Activated CD4-positive, alpha-beta T cell treated with anti-CD3 and anti-CD28 coated beads, Interleukin-2, amount 50 U/mL, for 48 hours (primary cell): ENCODE measurements around the gene DPY19L1.
"Not testable (repeated sequence)": the region's sequence is repeated elsewhere in the genome, so short reads cannot be mapped to it uniquely, and the experiment has no call there.

Experiments used
- DNase-seq, 2 experiments: peaks; one replicate each; pipeline ENCODE4 v3.0.0-alpha.2; 2020

Gene DPY19L1

DNA sequence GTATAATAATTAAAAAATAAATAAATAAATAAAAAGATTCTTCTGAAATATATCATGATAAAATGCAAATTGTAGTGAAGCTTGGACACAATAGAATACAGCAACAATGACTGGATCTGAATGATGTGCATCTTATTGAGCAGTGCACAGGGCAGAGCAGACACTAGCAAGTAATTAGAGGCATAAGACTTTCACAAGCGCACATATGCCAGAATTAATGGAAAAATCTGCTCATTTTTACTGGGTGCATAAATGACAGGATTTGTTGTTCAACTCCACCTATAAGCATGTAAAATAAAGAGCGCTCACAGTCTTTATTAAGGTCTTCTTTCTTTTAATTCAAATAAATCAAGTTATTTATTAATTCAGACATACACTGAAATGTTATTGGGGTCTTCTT is 125.0 kb downstream of the DPY19L1 start:
- DNase-seq = no peak

DNA sequence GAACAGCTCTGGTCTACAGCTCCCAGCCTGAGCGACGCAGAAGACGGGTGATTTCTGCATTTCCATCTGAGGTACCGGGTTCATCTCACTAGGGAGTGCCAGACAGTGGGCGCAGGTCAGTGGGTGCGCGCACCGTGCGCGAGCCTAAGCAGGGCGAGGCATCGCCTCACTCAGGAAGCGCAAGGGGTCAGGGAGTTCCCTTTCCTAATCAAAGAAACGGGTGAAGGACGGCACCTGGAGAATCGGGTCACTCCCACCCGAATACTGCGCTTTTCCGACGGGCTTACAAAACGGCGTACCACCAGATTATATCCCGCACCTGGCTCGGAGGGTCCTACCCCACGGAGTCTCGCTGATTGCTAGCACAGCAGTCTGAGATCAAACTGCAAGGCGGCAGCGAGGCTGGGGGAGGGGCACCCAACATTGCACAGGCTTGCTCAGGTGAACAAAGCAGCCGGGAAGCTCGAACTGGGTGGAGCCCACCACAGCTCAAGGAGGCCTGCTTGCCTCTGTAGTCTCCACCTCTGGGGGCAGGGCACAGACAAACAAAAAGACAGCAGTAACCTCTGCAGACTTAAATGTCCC is 130.9 kb downstream of the DPY19L1 start:
- DNase-seq = not testable (repeated sequence)

DNA sequence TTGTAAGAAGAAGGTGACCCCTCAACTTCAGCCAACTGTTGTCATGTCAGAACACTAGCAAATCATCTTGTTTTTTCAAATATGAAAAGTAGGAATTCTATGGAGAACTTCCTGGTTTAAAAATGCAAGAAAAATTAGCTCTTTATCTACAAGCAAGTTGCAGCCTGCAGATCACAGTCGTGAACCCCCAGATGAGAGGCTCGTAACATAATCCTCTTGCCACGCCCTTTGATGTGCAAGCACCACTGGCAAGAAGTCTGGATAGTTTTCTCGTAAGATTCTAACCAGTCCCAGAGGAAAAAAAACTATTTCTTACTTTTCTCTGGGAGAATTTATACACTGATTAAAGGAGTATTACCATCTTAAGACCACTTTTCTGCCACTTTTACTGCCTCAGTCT is 132.3 kb downstream of the DPY19L1 start:
- no peak for DNase-seq

DNA sequence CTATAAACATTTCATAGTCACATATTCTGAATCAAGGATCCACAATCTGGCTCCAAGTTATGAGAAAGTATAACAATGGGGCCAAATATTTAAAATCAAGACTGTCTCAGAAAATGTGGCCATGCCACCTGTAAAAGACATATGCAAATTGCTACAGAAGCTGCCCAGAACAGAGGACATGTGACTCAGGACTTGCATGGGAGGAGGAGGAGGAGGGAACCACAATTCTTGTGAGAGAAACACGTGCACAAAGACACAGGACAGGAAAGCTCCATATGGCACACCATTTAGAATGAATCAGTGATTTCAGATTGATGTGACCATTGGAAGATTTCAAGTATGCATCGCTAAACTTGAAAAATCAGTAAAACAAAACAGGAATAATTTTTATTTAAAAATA is 133.4 kb downstream of the DPY19L1 start:
- not testable (repeated sequence) for DNase-seq

DNA sequence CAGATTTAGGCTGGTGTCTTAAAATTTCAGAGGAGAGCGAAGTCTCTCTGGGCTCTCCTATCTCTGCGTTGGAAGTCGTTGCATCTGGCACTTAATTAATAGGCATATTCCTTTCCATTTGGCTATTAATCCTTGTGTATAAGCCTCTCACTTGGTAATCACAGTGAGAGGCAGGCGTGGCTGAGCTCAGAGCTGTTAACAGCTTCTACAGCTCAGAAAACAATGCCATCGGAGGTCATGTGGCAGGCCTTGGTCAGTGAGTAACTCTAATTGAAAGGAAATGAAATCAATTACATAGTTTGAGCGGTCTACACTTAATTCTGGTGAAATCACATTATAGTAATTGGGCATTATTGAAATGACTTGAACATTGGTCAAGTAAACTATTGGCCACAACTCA is 135.1 kb downstream of the DPY19L1 start:
- no peak for DNase-seq

DNA sequence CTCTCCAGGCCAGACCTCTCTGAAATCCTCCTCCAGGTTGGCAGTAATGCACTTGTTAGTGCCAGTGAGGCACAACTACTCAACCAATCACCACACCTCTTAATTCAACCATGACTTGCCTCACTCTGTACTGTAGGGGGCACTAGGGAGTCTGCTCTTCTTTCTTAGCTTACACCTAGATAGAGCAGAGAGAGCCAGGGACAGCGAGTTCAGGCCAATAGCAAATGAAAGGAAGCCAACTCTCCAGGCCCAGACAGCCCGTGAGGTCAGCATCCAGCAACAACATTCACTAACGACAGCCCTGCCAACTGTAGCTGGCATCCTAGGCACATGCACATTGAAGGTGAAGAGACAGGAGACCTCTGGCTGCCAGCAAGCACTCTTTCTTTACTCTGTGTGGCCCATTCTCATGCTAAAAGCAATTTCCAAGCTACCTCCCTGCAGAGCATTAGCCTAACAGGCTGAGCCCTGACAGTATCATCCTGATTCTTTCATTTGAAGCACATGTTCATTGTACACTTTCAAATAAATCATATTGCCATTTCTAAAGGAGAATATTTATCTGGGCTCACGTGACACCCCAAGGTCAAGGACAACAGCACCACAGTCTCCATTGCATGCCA is 136.3 kb downstream of the DPY19L1 start:
- no peak for DNase-seq

DNA sequence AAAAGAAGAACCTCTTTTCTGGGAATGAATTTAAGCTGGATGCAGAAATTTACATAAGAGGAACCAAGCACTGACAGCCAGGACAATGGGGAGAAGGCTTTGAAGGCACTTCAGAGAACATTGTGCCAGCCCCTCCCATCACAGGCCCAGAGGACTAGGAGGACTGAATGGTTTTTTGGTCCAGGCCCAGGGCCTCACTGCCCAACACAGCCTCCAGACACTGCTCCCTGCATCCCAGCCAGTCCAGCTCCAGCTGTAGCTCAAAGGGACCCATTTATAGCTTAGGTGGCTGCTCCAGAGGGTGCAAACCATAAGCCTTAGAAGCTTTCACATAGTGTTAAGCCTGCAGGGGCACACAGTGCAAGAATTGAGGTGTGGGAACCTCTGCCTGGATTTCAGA is 142.1 kb downstream of the DPY19L1 start:
- no peak for DNase-seq

DNA sequence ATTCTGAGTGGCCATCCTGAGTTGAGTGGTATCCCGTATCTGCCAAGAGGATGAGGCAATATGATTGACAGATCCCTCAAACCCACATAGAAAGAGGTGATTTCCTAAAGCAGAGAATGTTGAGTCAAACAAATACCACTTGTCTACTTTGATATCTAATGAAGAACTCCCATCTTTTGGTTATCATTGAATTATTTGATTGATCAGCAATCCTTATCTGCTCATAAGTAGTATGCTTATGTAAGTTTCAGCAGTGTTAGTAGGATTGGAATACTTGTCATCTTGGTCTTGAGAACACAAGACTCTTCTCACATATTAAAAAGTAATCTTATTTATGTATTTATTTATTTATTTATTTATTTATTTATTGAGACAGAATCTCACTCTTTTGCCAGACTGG is 147.3 kb downstream of the DPY19L1 start:
- DNase-seq = no peak

DNA sequence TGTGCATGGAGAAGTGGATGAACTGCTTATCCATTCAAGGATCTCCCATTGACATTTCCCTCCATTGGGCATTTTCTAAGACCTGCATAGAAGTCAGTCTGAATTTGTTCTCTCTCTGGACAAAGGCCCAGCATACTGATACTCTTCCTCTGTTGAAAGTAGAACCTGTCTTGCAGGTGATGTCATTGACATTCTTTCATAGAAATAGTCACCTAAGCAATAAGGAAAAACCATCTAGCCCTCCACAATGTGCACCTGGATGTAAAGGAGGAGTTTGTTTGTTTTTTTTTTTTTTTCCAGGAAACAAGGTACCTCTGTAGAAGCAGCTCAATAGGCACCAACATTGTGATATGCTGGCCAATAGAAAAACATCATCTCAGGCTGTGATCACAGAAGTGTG is 150.4 kb downstream of the DPY19L1 start:
- no peak for DNase-seq

DNA sequence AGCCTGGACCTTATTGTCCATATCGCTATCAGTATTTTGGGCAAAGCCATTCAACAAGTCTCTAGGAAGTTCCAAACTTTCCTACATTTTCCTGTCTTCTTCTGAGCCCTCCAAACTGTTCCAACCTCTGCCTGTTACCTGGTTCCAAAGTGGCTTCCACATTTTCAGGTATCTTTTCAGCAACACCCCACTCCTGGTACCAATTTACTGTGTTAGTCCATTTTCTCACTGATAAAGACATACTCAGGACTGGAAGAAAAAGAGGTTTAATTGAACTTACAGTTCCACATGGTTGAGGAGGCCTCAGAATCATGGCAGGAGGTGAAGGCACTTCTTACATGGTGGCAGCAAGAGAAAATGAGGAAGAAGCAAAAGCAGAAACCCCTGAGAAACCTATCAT is 153.4 kb downstream of the DPY19L1 start:
- not testable (repeated sequence) for DNase-seq

DNA sequence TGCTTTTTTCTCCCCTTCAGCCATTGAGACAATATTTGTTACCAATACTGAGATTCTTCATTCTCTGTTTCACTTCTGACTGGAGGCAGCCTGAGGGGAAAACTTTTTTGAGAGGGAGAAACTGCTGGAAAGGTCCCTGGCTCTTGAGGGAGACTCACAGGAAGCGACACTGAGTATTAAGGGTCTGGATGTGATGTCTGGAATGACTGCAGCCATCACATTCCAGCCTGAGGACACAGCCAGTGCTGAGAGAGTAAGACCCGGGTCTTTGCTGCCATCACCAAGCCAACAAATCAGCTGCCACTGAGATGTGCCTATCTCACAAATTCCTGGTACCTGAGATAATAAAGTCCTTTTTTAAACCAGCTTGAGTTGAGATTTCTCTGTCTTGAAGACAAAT is 157.4 kb downstream of the DPY19L1 start:
- DNase-seq = no peak

DNA sequence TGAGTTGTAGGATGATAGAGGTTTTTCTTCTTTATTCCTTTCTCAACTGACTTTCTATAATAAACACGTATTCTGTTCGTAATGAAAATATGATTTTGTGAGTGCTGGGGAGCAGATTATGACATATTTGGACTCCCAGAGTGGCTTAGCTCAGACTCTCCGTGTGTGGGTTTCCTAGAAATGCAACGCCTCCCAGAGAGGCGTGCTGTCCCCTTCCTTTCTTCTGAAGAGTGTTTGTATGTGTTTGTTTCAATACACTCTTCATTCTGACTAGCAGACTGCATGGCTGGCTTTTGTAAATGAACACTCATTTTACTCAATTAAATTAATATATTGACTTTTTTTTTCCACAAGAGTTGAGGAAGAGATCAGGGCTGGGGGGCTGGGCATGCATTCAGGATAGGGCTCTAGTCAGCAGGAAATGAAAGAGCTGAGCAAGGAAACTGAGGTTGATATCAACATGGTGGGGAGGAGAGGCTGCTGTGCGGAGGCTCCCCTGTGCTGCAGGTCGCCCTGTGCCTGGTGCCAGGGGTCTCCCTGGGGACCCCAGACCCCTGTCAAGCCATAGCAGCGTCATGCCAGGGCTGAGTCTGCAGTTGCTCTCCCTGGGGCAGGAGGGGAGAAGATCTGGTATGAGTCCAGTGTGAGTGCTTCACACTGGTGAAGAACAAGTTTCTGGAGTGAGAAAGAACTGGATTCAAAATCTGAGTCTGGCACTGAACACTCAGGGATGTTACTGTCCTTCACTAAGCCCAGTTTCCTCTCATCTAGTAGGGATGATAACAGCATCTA is 158.1 kb downstream of the DPY19L1 start:
- not testable (repeated sequence) for DNase-seq
